HG03571 (cell line): ENCODE results near the gene SAP130.

Experiments used
- ATAC-seq: cut with Tn5 transposase; IDR thresholded peaks from one replicate; pipeline ENCODE4 v1.9.1; 2021; ENCODE audit not compliant: unreplicated experiment

Gene SAP130

DNA sequence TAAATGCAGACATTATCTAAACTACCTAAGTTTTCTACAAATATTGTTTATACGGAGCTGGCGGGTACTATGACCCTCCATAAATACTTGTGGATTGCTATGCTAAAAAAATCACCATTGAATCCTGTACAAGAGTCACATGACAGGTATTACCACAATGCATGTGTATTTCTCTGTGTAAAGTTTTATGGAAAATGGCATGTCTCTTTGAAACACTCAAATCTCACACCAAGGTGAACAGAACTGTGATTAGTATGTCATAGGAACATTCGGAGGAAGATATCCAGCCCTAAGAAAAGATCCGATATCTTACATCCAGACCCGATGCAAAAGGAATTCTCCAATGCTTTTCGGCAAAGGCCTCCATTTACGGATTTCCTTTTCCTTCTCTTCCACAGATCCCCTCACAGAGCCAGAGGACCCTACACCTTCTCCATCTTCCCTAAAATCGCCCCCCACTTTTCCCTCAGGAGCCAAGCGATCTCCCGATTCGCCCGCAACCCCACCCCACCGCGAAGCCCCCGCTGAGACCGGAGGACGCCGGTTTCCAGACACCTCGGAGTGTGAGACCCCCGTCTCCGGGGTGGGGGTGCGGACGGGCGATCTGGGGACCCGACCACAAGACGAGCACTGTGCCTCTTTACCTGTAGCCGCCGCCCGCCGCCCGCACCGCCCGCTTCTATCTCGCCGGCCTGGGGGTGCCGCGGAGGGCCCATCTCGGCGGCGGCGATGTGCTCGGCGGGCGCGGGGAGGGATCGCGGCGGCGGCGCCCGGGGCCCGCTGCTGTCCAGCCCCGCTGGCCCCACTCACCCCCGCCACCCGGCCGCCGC lies 1.2 kb downstream of the SAP130 start:
- ATAC-seq, result no peak

DNA sequence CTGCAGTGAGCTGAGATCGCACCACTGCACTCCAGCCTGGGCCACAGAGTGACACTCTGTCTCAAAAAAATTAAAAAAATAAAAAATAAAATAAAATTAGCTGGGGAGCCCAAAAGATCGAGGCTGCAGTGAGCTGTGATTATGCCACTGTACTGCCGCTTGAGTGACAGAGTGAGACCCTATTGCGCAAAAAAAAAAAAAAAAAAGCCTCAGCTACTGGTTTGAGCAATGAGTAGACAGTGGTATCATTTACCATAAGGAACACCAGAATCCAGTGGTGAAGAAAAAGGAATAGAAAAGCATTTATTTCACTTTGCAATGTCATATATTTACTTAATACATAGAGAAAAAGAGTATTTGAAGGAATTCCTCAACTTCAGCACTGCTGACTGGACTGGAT lies 3.0 kb downstream of the SAP130 start:
- ATAC-seq, result no peak

DNA sequence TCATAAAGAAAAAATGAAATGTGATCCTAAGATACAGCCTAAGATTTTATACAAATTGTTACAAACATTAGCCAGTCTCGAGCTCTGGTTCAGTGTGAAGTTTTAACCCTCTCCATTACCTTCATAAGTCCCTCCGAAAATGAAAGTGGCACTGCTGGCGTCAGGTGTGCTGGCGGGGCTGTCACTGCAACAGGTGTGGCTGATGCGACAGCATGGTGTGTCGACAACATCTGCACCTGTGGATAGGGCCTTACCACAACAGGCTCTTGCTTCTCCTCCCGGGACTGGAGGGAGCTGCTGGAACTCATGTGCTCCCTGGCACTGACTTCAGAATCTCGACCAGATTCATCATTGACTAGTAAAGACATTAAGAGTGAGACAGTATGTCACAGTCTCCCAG lies 10.3 kb downstream of the SAP130 start:
- ATAC-seq, result no peak

DNA sequence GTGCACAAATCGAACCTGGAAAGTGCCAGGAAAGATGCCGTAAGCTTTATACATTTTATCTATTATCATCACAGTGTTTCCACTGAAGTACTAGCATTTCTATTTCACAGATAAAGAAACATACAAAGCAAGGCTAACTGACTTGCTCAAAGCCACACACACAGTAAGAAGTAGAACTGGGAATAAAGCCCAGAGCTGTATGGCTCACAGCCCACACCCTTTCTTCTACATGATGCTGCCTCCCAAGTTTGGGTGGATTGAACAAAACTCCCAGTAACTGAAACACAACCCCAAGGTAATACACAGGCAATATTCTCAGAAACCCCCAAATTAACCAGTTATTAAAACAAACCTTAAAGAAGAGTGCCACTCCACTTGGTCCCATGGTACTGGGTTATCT lies 11.2 kb downstream of the SAP130 start:
- ATAC-seq, result no peak

DNA sequence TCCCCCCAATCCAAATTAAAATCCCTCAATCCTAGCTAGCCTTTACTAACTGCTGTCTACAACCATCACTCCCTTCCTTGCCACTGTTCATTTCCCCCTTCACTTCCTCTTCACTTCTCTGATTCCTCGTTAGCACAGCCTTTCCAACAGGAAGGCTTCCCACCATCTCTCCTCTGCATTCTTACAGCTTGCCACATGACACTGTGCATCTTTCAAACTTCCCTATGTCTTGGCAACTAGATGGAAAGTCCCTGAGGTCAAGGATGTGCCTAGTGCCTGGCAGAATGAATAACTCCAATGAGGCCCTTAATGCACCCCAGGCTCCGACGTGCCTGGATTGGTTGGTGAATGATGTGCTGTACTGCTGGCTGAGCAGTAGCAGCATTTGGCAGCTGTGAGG lies 15.2 kb downstream of the SAP130 start:
- no peak for ATAC-seq

DNA sequence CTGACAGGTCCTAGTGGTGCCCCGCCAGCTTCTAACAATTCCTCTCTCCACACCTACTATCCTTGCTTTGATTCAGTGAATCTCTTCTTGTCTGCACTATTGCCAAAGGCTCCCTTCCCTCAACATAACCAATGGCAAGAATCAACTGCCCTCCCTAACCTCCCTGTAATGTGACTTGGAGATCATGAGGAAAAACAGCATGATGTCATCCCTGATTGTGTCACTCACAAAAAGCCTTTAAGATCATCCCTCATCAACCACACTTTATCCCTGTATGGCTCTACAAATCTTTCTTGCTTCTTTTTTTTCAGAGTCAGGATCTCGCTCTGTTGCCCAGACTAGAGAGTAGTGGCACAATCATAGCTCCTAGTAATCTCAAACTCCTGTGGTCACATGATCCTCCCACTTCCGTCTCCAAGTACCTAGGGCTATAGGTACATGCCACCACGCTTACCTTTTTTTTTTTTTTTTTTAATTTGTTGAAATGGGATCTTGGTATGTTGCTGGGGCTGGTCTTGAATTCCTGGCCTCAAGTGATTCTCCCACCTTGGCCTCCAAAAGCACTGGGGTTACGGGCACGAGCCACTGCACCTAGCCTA lies 19.7 kb downstream of the SAP130 start:
- ATAC-seq, result no peak

DNA sequence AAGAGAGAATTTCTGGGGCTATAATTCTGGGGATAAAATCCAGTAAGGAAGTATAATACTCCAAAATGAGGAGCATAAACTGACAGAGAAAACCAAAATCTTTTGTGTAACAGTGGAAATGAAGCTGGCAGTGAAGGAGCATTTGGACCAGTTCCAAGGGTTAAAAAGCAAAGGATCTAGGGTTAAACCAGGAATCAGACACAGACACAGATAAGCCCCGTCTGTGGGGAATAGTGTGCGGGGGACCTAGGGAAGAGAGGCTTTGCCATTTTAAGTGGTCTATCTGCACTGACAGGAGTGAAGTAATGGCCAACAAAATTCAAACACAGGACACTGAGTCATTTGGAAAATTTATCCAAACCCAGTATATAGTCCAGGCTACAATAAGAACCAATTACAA lies 23.4 kb downstream of the SAP130 start:
- no peak for ATAC-seq

DNA sequence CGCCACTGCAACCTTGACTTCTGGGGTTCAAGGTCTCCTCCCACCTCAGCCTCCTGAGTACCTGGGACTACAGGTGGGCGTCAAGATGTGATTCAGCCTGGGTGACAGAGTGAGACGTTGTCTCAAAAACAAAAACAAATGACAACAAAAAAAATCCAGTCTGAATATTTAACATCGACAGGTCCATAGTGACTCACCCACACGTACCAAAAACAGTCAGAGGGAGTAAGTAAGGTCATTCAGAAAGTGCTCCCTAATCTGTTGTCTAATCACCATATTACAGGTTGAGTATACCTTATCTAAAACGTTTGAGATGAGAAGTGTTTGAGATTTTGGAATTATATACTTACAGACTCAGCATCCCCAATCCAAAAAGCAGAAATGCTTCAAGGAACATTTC lies 24.4 kb downstream of the SAP130 start:
- no peak for ATAC-seq

DNA sequence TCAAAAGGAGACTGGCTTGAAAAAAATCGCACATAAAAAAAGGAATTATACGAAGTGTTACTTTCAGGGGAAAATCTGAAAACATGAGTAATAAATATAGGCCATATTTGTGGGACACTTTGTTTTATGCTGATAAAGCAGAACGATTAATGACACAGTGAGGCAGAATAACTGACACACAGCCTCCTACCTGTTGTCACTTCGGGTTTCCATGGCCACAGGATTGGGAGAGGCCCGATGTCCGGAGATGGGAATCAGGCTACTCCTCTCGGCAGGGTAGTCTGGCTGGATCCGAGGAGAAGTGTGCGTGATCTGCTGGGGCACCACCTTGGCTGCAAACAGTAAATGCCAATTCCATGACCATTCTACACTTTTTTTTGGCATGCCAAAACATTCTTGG lies 31.7 kb downstream of the SAP130 start:
- no peak for ATAC-seq

DNA sequence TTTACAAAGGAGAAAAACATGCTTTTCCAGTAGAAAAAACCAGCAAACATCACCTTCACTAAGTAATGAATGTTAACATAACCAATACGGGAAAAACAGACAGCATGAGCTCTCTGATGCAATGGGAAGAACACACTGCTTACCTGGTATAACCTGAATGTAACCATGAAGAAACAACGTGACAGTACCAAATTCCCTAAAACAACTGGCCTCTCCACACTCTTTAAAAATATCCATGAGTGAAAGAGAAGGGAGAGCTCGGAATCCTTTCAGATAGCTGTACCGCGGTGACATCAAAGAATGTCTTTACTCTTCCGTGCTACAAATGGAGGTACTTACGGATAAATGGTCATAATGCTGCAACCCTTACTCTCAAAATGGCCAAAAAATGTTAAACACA lies 32.1 kb downstream of the SAP130 start:
- ATAC-seq, result no peak

DNA sequence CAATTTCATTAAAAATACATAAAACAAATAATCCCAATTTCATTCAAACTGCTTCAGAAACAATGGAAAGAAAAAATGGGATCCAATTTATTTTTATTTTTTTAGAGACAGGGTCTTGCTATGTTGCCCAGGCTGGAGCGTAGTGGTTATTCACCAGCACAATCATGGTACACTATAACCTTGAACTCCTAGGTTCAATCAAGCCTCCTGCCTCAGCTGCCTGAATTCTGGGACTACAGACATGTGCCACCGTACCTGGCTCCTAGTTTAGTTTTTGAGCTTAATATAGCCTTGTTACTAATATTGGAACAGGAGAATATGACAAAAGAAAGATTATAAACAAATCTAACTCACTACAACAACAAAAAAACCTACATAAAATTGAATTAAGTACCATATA lies 34.2 kb downstream of the SAP130 start:
- ATAC-seq, result no peak

DNA sequence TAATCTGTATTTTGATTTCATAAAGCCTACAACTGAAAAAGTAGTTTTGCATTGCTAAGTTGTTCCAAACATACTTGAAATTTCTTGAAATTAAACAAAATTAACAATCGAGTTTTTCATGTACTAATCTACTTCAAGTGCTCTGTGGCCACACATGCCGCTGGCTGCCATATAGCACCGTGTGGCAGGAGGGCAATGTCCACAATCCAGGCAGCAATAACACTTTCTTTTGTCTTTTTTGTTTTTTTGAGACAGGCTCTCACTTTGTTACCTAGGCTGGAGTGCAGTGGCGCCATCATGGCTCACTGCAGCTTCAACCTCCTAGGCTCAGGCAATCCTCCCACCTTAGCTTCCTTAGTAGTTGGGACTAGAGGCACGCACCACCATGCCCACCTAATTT lies 36.1 kb downstream of the SAP130 start:
- ATAC-seq, result no peak

DNA sequence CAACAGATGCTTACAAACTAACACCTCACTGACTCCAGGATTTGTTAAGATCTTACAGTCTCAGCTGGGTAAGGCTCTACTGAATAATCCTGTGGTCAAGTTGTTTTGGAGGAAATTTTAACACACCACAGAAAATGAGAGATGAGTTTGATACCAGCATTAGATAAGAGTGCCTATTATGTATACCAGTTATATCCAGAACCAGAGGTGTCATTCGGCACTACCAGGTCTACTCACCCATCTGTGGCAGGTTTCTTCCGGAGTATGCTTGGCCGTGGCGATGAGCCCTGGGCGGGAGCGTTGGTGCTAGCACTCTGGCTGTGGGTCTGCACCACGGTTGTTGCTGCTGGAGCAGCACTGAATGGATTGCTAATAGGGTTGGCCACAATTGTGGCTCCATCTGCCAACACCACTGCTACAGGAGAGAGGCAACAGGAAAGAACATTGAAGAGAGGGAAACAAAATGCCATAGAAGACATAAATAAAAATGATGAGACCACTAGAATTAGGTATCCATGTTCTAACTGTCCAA lies 41.2 kb downstream of the SAP130 start:
- no peak for ATAC-seq

DNA sequence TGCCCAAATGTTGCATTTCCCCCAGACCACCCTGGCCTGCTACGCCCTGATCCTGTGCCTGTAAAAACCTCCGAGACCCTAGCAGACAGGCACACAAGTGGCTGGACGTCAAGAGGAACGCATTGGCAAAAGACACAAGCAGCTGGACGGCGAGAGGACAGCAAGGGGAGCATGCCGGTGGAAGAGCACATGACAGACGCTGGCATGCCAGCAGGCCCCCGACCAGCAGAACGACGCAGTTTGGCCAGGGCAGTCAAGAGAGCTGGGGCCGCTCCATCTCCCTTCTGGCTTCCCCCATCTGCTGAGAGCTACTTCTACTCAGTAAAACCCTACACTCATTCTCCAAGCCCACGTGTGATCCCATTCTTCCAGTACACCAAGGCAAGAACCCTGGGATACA lies 42.1 kb downstream of the SAP130 start:
- ATAC-seq, result no peak

DNA sequence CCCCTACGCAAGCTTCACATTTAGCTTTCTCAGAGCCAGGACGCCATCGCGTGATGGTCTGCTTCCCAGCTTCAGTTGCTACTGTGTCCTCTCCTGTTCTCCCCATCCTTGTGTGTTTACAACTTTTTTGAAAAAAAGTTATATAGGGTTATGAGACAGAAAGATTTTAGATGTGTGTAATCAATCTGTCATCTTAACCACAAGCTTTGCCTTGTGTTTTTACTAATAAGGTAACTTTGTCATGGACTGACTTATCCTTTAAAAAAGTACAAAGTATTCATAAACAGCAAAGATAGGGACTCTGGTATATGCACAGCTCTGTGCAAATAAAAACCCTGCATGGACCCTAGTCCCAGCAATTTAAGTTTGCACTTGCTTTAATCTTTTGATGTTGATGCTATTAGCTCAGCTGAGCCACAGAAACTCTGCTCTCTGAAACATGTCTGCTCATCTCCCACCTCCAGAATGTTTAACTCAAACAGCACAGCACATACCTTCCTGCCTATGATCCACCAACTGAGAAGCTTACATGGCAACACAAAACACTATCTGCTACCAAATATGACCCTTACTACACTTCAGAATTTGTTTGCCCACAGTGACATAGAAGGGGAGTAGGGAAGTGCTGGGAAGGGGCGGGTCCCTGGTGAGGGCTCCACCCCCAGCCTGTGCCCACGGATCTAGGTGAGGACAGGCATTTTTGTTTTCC lies 42.7 kb downstream of the SAP130 start:
- ATAC-seq, result no peak

DNA sequence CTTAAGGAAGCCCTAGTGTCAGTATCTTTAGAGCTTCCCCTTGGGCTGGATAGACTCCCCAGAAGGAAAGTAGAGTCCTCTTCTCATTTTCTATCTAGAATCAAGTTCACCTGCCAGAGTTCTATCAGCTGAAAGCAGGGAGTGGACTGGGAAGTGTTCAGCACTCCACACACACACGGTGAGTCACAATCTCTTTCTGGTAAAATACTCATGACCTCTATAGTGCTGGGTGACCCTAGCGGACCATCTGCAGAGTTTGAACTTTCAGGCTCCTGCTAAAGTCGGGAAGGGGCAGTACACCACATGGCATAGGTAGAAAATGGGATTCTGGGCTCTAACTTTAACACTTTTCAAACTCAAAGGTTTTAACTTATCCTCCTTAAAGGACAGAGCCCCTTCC lies 43.3 kb downstream of the SAP130 start:
- ATAC-seq, result no peak

DNA sequence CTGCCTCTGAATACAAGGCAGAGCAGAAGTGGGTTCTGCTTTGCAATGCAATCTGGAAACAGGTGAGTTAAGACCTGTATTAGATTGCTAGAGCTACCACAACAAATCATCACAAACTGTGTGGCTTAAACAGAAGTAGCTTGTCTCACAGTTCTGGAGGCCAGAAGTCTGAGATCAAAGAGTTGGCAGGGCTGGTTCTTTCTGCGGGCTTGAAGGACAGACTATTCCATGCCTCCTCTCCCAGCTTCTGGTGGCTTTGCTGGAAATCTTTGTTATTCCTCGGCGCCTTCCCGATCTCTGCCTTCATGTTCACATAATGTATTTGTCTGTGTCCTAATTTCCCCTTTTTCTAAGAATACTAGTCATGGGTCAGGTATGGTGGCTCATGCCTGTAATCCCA lies 58.4 kb downstream of the SAP130 start:
- ATAC-seq, result no peak

DNA sequence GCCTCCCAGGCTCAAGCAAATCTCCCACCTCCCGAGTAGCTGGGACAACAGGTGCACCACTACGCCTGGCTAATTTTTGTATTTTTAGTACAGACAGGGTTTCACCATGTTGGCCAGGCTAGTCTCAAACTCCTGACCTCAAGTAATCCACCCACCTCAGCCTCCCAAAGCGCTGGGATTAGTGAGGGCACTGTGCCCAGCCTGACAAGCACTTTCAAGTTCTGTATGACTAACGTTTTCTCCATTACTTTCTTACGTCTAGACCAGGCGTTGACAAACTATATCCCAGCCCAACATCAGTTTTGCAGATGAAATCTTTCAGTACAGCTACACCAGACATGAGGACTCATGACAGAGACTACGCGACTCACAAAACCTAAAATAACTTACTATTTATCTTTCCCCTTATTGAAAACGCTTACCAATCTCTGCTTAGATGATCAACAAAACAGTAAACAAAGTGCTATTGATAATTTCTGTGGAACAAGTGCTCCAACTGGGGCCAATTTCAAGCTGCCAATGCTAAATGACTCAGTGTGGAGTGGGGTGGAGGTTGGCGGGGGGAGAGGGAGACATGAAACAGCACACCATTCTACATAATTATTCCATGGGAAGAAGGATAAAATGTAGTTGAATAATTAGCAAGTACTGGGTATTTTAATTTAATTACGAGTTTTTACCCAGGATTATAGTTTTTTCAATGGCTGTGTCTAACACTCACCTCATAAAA lies 59.1 kb downstream of the SAP130 start:
- no peak for ATAC-seq

DNA sequence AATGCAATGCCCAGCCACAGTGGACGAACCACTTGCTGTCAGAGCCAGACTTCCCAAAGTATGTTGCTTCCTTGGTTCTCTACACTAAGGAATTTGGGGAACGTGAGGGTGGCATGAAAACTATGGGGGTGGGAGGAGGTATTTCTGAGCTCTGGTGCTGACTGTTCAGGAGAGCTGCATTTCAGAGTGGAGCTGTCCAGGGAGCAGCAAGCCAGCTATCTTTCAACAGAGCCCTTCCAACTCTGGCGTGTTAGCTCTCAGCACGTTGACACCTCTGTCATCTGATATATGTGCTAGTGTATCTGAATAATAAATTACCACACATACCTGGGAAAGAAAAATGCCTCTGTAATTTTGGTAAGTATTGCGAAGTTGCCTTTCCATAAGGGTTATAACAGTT lies 66.1 kb downstream of the SAP130 start:
- no peak for ATAC-seq

DNA sequence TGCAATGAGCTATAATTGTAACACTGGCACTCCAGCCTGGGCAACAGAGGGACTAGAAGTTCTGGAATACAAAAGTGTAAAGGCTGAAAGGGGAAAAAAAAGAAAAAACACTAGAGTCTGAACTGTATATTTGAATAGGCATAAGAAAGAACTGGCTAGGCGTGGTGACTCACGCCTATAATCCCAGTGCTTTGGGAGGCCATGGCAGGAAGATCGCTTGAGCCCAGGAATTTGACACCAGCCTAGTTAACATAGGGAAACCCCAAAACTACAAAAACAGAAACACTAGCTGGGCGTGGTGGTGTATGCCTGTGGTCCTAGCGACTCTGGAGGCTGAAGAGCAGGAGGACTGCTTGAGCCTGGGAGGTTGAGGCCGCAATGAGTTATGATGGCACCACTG lies 70.6 kb downstream of the SAP130 start:
- ATAC-seq, result no peak

DNA sequence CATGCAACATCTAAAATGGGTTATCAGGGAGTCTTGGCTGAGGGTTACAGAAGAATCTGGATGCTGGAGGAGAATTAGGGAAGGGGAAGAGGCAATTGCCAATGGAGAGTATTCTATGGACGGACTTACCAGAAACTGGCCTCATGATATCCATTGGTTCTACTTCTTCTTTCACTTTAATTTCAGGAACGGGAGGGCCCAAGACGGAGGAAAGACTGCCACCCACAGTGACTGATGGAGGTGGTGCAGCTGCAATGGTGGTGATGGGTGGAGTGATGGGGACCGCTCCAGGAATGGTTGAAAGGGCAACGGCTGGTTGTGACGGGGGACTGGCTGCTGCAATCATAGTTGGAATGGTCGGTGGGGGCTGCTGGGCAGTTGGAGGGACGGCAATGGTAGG lies 73.0 kb downstream of the SAP130 start:
- ATAC-seq, result no peak
